GM12891 (cell line): Measurements from ENCODE around the gene GDF9.

Experiments
- POLR2A ChIP-seq: IDR thresholded peaks from 2 replicates; pipeline ENCODE4 v1.6.1; 2011; ENCODE audit warnings: low read depth, low read length, control low read depth
- POLR2AphosphoS5 ChIP-seq: IDR thresholded peaks from 2 replicates; pipeline ENCODE4 v1.6.1; 2011; ENCODE audit warnings: low read depth, low read length, control low read depth
- POU2F2 ChIP-seq: IDR thresholded peaks from 2 replicates; pipeline ENCODE4 v1.6.1; 2011; ENCODE audit warnings: low read depth, mild to moderate bottlenecking, control low read depth, low read length, moderate library complexity

- TF ChIP-seq POLR2A (no peak), POLR2AphosphoS5 (no peak), POU2F2 (no peak)
These were observed 24.5 kb upstream of the GDF9 start for GRCh38 chr5:132890817-132891216.
